ENCODE measurements around the gene OLIG1. TPM values are rescaled to one million over a fixed set of nuclear protein-coding genes. Genes with fewer than 3 reads are reported as not detected.

The OLIG1 gene
- total and polyA plus RNA-seq, 4 experiments from 2014 or later, result not detected

Other genes starting within 250 kb of the OLIG1 start
- gene OLIG2, start 44.2 kb upstream of the OLIG1 start, total RNA-seq, result not detected
- not detected for gene OLIG2, start 44.2 kb upstream of the OLIG1 start, polyA plus RNA-seq
- 10 to 100 TPM; 76.5 to 77.7 TPM for gene IFNAR2, start 159.8 kb downstream of the OLIG1 start, total RNA-seq
- gene IFNAR2, start 159.8 kb downstream of the OLIG1 start, polyA plus RNA-seq, result 10 to 100 TPM; 78.0 to 81.1 TPM
- gene IL10RB, start 196.2 kb downstream of the OLIG1 start, total RNA-seq, result 10 to 100 TPM; 30.6 to 36.4 TPM
- gene IL10RB, start 196.2 kb downstream of the OLIG1 start, polyA plus RNA-seq, result 10 to 100 TPM; 53.3 to 61.8 TPM